SK-N-MC (cell line): ENCODE measurements around the gene ITPKB.

ENCODE experiments used
- EZH2 ChIP-seq: fragments of 200-600 bp; sonication (generic); IDR thresholded peaks from one replicate; pipeline ENCODE4 v1.6.1; 2017; ENCODE audit warnings: antibody characterized with exemption
- FOXP2 ChIP-seq: optimal IDR thresholded peaks from 2 replicates; pipeline ENCODE3; 2011; ENCODE audit warnings: mild to moderate bottlenecking, moderate library complexity; ENCODE audit not compliant: insufficient read depth; ENCODE audit errors: extremely low read length, control extremely low read depth
- POLR2AphosphoS5 ChIP-seq: IDR thresholded peaks from 2 replicates; pipeline ENCODE4 v1.6.1; 2012; ENCODE audit warnings: mild to moderate bottlenecking, low read depth, low read length, borderline replicate concordance

GRCh38 chr1:226674892-226675714 is 64.0 kb downstream of the ITPKB start:
- no peak for TF ChIP-seq POLR2AphosphoS5
- no peak for TF ChIP-seq EZH2
- no peak for TF ChIP-seq FOXP2
